Body of pancreas (tissue), 4 donors: ENCODE data around the gene ZG16.

Experiments
- CTCF ChIP-seq, 7 experiments: fragments of 450-650 bp in 4 of 7; fragments of 200-600 bp in 3 of 7; sonication (generic) in 3 of 7; IDR thresholded peaks; one replicate each; pipeline ENCODE4 v1.5.1; 2016 to 2019; ENCODE audit warnings: antibody characterized with exemption in 7 of 7
- POLR2A ChIP-seq, 3 donors: fragments of 450-650 bp; IDR thresholded peaks; one replicate each; pipeline ENCODE4 v1.6.1; 2016; ENCODE audit warnings: antibody characterized with exemption in 3 of 3, mild to moderate bottlenecking in 2 of 3

DNA sequence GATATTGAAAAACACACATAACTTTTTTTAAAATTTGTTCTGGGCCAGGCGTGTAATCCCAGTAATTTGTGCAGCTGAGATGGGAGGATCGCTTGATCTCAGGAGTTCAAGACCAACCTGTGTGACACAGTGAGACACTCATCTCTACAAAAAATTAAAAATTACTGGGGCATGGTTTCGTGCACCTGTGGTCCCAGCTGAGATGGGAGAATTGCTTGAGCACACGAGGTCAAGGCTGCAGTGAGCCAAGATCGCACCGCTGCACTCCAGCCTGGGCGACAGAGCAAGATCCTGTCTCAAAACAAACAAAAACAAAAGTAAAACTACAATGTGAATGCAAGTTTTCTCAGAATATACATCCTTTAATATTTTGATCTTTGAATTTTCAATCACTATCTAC lies 47.4 kb upstream of the ZG16 start:
- TF ChIP-seq CTCF (IDR thresholded peaks at IDR 0.05): no peak
- no peak for TF ChIP-seq POLR2A (IDR thresholded peaks at IDR 0.05)
